ENCODE data around the gene SYNDIG1L.

The SYNDIG1L gene

DNA sequence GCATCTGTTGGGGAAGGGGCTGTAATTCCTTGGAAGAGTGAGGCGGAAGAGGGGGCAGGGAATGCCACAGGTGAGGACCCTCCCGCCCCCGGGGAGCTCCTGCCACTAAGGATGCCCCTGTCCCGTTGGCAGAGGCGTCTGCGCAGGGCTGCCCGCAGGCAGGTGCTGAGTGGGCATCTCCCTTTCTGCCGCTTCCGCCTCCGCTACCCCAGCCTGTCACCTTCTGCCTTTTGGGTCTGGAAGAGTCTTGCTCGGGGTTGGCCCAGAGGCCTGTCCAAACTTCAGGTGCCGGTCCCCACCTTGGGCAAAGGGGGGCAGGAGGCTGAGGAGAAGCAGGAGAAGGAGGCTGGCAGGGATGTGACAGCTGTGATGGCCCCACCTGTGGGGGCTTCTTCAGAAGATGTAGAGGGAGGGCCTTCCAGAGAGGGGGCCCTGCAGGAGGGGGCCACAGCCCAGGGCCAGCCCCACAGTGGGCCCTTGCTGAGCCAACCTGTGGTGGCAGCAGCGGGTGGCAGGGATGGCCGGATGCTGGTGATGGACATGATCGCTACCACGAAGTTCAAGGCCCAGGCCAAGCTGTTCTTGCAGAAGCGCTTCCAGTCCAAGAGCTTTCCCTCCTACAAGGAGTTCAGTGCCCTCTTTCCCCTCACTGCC is 67.7 kb downstream of the SYNDIG1L start:
- no peak for DNase-seq (ENCODE audit: low spot score)

DNA sequence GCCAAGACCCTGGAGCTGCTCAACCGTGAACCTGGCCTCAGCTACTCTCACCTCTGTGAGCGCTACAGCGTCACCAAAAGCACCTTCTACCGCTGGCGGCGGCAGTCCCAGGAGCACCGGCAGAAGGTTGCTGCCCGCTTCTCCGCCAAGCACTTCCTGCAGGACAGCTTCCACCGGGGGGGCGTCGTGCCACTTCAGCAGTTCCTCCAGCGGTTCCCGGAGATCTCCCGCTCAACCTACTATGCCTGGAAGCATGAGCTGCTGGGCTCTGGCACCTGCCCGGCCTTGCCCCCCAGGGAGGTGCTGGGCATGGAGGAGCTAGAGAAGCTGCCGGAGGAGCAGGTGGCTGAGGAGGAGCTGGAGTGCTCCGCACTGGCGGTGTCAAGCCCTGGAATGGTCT is 68.4 kb downstream of the SYNDIG1L start:
- DNase-seq (ENCODE audit: low spot score), result no peak

DNA sequence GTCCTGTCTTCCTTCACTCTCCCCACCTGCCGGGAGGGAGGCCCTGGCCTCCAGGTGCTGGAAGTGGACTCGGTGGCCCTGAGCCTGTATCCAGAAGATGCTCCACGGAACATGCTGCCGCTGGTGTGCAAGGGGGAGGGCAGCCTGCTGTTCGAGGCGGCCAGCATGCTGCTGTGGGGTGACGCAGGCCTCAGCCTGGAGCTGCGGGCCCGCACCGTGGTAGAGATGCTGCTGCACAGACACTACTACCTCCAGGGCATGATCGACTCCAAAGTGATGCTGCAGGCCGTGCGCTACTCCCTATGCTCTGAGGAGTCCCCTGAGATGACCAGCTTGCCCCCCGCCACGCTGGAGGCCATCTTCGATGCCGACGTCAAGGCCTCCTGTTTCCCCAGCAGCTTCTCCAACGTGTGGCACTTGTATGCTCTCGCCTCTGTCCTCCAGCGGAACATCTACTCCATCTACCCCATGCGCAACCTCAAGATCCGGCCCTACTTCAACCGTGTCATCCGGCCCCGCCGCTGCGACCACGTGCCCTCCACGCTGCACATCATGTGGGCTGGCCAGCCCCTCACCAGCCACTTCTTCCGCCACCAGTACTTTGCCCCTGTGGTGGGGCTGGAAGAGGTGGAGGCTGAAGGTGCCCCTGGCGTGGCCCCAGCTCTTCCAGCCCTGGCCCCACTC is 69.0 kb downstream of the SYNDIG1L start:
- no peak for DNase-seq (ENCODE audit: low spot score)
